Measurements from ENCODE around the gene UBE2E3.
"Not testable (repeated sequence)": the region's sequence is repeated elsewhere in the genome, so short reads cannot be mapped to it uniquely, and the experiment has no call there.

UBE2E3 gene

GRCh38 chr2:181036848-181037603 lies 56.6 kb downstream of the UBE2E3 start:
- no peaks in the 10 kb centered on the region for H3K36me3 ChIP-seq (ENCODE audit: insufficient read depth, low read length)
- H3K27me3 ChIP-seq (ENCODE audit: control insufficient read depth in 1 of 2, insufficient read depth in 2 of 2, low read length in 2 of 2) = no peaks in the 10 kb centered on the region
- no peak overlapping the region for H3K4me3 ChIP-seq (ENCODE audit: low read depth in 1 of 2, low read length in 2 of 2)
- H3K27ac ChIP-seq (ENCODE audit: low read depth, low read length) = no peak overlapping the region
- no peak overlapping the region for H3K9ac ChIP-seq (ENCODE audit: low read length)
- no peaks in the 10 kb centered on the region for H3K4me1 ChIP-seq (ENCODE audit: insufficient read depth, low read length)
- no peaks in the 10 kb centered on the region for H3K9me3 ChIP-seq (ENCODE audit: low read length)

- Histone ChIP-seq H3K4me3 (ENCODE audit: low read depth in 1 of 2, low read length in 2 of 2) (no peak overlapping the region), H3K9me3 (ENCODE audit: low read length) (no peaks in the 10 kb centered on the region), H3K27ac (ENCODE audit: low read depth, low read length) (no peak overlapping the region), H3K9ac (ENCODE audit: low read length) (no peak overlapping the region), H3K36me3 (ENCODE audit: insufficient read depth, low read length) (no peaks in the 10 kb centered on the region), H3K27me3 (ENCODE audit: control insufficient read depth in 1 of 2, insufficient read depth in 2 of 2, low read length in 2 of 2) (no peaks in the 10 kb centered on the region), H3K4me1 (ENCODE audit: insufficient read depth, low read length) (peaks cover 3% of the 10 kb centered on the region)
Measured at GRCh38 chr2:181037922-181038321, 57.5 kb downstream of the UBE2E3 start.

GRCh38 chr2:181038796-181039195 lies 58.4 kb downstream of the UBE2E3 start:
- Histone ChIP-seq H3K36me3 (ENCODE audit: insufficient read depth, low read length) (no peaks in the 10 kb centered on the region), H3K9ac (ENCODE audit: low read length) (no peak overlapping the region), H3K27me3 (ENCODE audit: control insufficient read depth in 1 of 2, insufficient read depth in 2 of 2, low read length in 2 of 2) (no peaks in the 10 kb centered on the region), H3K27ac (ENCODE audit: low read depth, low read length) (no peak overlapping the region), H3K4me3 (ENCODE audit: low read depth in 1 of 2, low read length in 2 of 2) (no peak overlapping the region), H3K4me1 (ENCODE audit: insufficient read depth, low read length) (peaks cover 3% of the 10 kb centered on the region), H3K9me3 (ENCODE audit: low read length) (no peaks in the 10 kb centered on the region)

GRCh38 chr2:181040839-181041238 lies 60.4 kb downstream of the UBE2E3 start:
- not testable (repeated sequence) for H3K36me3 ChIP-seq (ENCODE audit: insufficient read depth, low read length); H3K9ac ChIP-seq (ENCODE audit: low read length); H3K27ac ChIP-seq (ENCODE audit: low read depth, low read length); H3K27me3 ChIP-seq (ENCODE audit: control insufficient read depth in 1 of 2, insufficient read depth in 2 of 2, low read length in 2 of 2); H3K4me3 ChIP-seq (ENCODE audit: low read depth in 1 of 2, low read length in 2 of 2); H3K9me3 ChIP-seq (ENCODE audit: low read length)
- peaks cover 12% of the 10 kb centered on the region for H3K4me1 ChIP-seq (ENCODE audit: insufficient read depth, low read length)

- no peak overlapping the region for H3K4me3 ChIP-seq (ENCODE audit: low read depth in 1 of 2, low read length in 2 of 2)
- no peaks in the 10 kb centered on the region for H3K9me3 ChIP-seq (ENCODE audit: low read length)
- no peak overlapping the region for H3K9ac ChIP-seq (ENCODE audit: low read length)
- H3K4me1 ChIP-seq (ENCODE audit: insufficient read depth, low read length) = peaks cover 16% of the 10 kb centered on the region
- no peaks in the 10 kb centered on the region for H3K36me3 ChIP-seq (ENCODE audit: insufficient read depth, low read length)
- no peak overlapping the region for H3K27ac ChIP-seq (ENCODE audit: low read depth, low read length)
- no peaks in the 10 kb centered on the region for H3K27me3 ChIP-seq (ENCODE audit: control insufficient read depth in 1 of 2, insufficient read depth in 2 of 2, low read length in 2 of 2)
Measured at GRCh38 chr2:181041661-181042060, 61.3 kb downstream of the UBE2E3 start.

- Histone ChIP-seq H3K9ac (ENCODE audit: low read length) (no peak overlapping the region), H3K27ac (ENCODE audit: low read depth, low read length) (no peak overlapping the region), H3K36me3 (ENCODE audit: insufficient read depth, low read length) (no peaks in the 10 kb centered on the region), H3K9me3 (ENCODE audit: low read length) (no peaks in the 10 kb centered on the region), H3K4me3 (ENCODE audit: low read depth in 1 of 2, low read length in 2 of 2) (no peak overlapping the region), H3K27me3 (ENCODE audit: control insufficient read depth in 1 of 2, insufficient read depth in 2 of 2, low read length in 2 of 2) (no peaks in the 10 kb centered on the region), H3K4me1 (ENCODE audit: insufficient read depth, low read length) (peaks cover 16% of the 10 kb centered on the region)
Measured at GRCh38 chr2:181042706-181043105, 62.3 kb downstream of the UBE2E3 start.

- H3K27me3 ChIP-seq (ENCODE audit: control insufficient read depth in 1 of 2, insufficient read depth in 2 of 2, low read length in 2 of 2) = no peaks in the 10 kb centered on the region
- no peak overlapping the region for H3K9ac ChIP-seq (ENCODE audit: low read length)
- no peaks in the 10 kb centered on the region for H3K36me3 ChIP-seq (ENCODE audit: insufficient read depth, low read length)
- no peaks in the 10 kb centered on the region for H3K9me3 ChIP-seq (ENCODE audit: low read length)
- H3K27ac ChIP-seq (ENCODE audit: low read depth, low read length) = no peak overlapping the region
- H3K4me3 ChIP-seq (ENCODE audit: low read depth in 1 of 2, low read length in 2 of 2) = no peak overlapping the region
- peaks cover 16% of the 10 kb centered on the region for H3K4me1 ChIP-seq (ENCODE audit: insufficient read depth, low read length)
Measured at GRCh38 chr2:181046833-181047232, 66.4 kb downstream of the UBE2E3 start.

GRCh38 chr2:181047829-181048228 lies 67.4 kb downstream of the UBE2E3 start:
- peaks cover 13% of the 10 kb centered on the region for H3K4me1 ChIP-seq (ENCODE audit: insufficient read depth, low read length)
- H3K4me3 ChIP-seq (ENCODE audit: low read depth in 1 of 2, low read length in 2 of 2) = no peak overlapping the region
- H3K9me3 ChIP-seq (ENCODE audit: low read length) = no peaks in the 10 kb centered on the region
- H3K36me3 ChIP-seq (ENCODE audit: insufficient read depth, low read length) = no peaks in the 10 kb centered on the region
- no peaks in the 10 kb centered on the region for H3K27me3 ChIP-seq (ENCODE audit: control insufficient read depth in 1 of 2, insufficient read depth in 2 of 2, low read length in 2 of 2)
- H3K27ac ChIP-seq (ENCODE audit: low read depth, low read length) = no peak overlapping the region
- H3K9ac ChIP-seq (ENCODE audit: low read length) = no peak overlapping the region

- Histone ChIP-seq H3K4me3 (ENCODE audit: low read depth in 1 of 2, low read length in 2 of 2) (no peak overlapping the region), H3K27me3 (ENCODE audit: control insufficient read depth in 1 of 2, insufficient read depth in 2 of 2, low read length in 2 of 2) (no peaks in the 10 kb centered on the region), H3K36me3 (ENCODE audit: insufficient read depth, low read length) (no peaks in the 10 kb centered on the region), H3K27ac (ENCODE audit: low read depth, low read length) (no peak overlapping the region), H3K9me3 (ENCODE audit: low read length) (no peaks in the 10 kb centered on the region), H3K4me1 (ENCODE audit: insufficient read depth, low read length) (no peaks in the 10 kb centered on the region), H3K9ac (ENCODE audit: low read length) (no peak overlapping the region)
Measured at GRCh38 chr2:181051861-181052522, 71.6 kb downstream of the UBE2E3 start.

GRCh38 chr2:181052523-181052891 lies 72.1 kb downstream of the UBE2E3 start:
- Histone ChIP-seq H3K27ac (ENCODE audit: low read depth, low read length) (no peak overlapping the region), H3K27me3 (ENCODE audit: control insufficient read depth in 1 of 2, insufficient read depth in 2 of 2, low read length in 2 of 2) (no peaks in the 10 kb centered on the region), H3K9me3 (ENCODE audit: low read length) (no peaks in the 10 kb centered on the region), H3K4me1 (ENCODE audit: insufficient read depth, low read length) (no peaks in the 10 kb centered on the region), H3K9ac (ENCODE audit: low read length) (no peak overlapping the region), H3K4me3 (ENCODE audit: low read depth in 1 of 2, low read length in 2 of 2) (no peak overlapping the region), H3K36me3 (ENCODE audit: insufficient read depth, low read length) (no peaks in the 10 kb centered on the region)

GRCh38 chr2:181054256-181054655 lies 73.9 kb downstream of the UBE2E3 start:
- Histone ChIP-seq H3K27ac (ENCODE audit: low read depth, low read length) (no peak overlapping the region), H3K36me3 (ENCODE audit: insufficient read depth, low read length) (no peaks in the 10 kb centered on the region), H3K27me3 (ENCODE audit: control insufficient read depth in 1 of 2, insufficient read depth in 2 of 2, low read length in 2 of 2) (no peaks in the 10 kb centered on the region), H3K4me1 (ENCODE audit: insufficient read depth, low read length) (no peaks in the 10 kb centered on the region), H3K9me3 (ENCODE audit: low read length) (no peaks in the 10 kb centered on the region), H3K4me3 (ENCODE audit: low read depth in 1 of 2, low read length in 2 of 2) (no peak overlapping the region), H3K9ac (ENCODE audit: low read length) (no peak overlapping the region)

- Histone ChIP-seq H3K9ac (ENCODE audit: low read length) (no peak overlapping the region), H3K4me3 (ENCODE audit: low read depth in 1 of 2, low read length in 2 of 2) (no peak overlapping the region), H3K9me3 (ENCODE audit: low read length) (no peaks in the 10 kb centered on the region), H3K27me3 (ENCODE audit: control insufficient read depth in 1 of 2, insufficient read depth in 2 of 2, low read length in 2 of 2) (no peaks in the 10 kb centered on the region), H3K4me1 (ENCODE audit: insufficient read depth, low read length) (no peaks in the 10 kb centered on the region), H3K27ac (ENCODE audit: low read depth, low read length) (no peak overlapping the region), H3K36me3 (ENCODE audit: insufficient read depth, low read length) (no peaks in the 10 kb centered on the region)
Measured at GRCh38 chr2:181054843-181055242, 74.4 kb downstream of the UBE2E3 start.
